GM12892 (cell line): ENCODE results near the gene RNF225. TPM values are rescaled to one million over a fixed set of nuclear protein-coding genes. Genes with fewer than 3 reads are reported as not detected.
A peak's percentile ranks its signal among the peaks of the same experiment; 100 is the strongest.
"Not testable (repeated sequence)": the region's sequence is repeated elsewhere in the genome, so short reads cannot be mapped to it uniquely, and the experiment has no call there.

Experiments used
- DNase-seq: peaks from one replicate; pipeline ENCODE4 v3.0.0; 2011; ENCODE audit not compliant: insufficient read length
- FAIRE-seq: peaks from 2 replicates; lab custom pipeline; 2011; peaks lifted over from hg19 to GRCh38; lab: Jason Lieb, UNC
- POLR2A ChIP-seq: IDR thresholded peaks from 2 replicates; pipeline ENCODE4 v1.6.1; 2011; ENCODE audit warnings: low read depth, low read length, control low read depth
- POLR2AphosphoS5 ChIP-seq: IDR thresholded peaks from 2 replicates; pipeline ENCODE4 v1.6.1; 2011; ENCODE audit warnings: low read depth, low read length, control low read depth
- TAF1 ChIP-seq: IDR thresholded peaks from 2 replicates; pipeline ENCODE4 v1.6.1; 2011; ENCODE audit warnings: low read depth, mild to moderate bottlenecking, control low read depth, low read length, borderline replicate concordance
- polyA plus RNA-seq: library from polyadenylated mRNA; unstranded; fragments of >200 nt; gene quantifications from one replicate; pipeline ENCODE4 v1.2.1, GENCODE V29; 2012; ENCODE audit warnings: missing spikeins, inconsistent platforms; ENCODE audit not compliant: missing spikeins

RNF225 gene
- polyA plus RNA-seq, result not detected

GRCh38 chr19:58395220-58395978 is at the start of gene RNF225:
Gene RNF225, plus strand, starts transcription at chr19:58395656. Its CDS starts 434 bp downstream, at chr19:58396090.
- TF ChIP-seq POLR2A (peak; percentile 77), TAF1 (no peak), POLR2AphosphoS5 (peak; percentile 82)
- FAIRE-seq, result no peak
- no peak for DNase-seq

DNA sequence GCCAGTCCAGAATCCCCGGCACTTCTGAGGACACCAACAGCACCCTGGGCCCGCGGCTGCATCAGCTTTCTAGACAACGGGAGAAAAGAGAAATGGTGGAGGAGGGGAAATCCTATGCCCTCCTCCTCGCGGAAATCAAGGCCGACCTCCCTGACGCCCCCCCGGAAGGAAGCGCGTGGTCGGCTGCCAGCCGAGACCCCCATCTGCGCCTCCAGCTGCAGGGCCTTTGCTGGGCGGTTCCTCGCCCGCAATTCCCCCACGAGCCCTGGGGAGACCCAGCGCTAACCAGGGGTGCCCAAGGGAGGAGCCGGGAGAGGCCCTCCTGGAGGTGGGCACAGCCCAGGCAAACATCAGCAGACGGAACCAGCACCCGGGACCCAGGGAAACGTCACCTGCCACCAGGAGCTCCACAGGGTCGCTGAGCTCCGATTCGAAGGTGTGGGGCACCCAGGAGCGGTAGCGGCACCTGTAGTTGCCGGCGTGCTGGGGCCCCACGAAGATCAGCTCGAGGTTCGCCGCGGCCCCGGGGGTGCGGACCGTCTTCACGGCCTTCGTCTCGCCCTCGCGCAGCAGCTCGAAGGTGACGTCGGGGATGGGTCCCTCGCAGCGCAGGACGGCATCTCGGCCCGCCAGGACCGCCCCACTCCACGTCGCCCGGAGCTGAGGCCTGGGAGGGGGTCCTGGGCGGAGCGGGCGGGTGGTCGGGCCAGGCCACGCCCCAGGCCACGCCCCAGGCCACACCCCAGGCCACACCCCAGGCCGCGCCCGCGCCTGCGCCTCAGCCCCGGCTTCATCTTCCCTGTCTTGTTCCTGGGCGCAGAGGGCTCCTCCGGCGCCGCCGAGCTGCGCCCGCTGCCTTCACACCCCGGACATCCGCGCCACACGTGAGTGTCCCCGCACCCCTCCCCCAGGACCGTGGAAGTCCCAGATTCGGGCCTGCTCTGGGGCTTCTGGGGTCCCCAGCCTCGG is 48.2 kb upstream of the RNF225 start:
- TF ChIP-seq POLR2AphosphoS5 (no peak), POLR2A (peak; percentile 71)
- peak; percentile 96 for FAIRE-seq
- peak; percentile 92 for DNase-seq

DNA sequence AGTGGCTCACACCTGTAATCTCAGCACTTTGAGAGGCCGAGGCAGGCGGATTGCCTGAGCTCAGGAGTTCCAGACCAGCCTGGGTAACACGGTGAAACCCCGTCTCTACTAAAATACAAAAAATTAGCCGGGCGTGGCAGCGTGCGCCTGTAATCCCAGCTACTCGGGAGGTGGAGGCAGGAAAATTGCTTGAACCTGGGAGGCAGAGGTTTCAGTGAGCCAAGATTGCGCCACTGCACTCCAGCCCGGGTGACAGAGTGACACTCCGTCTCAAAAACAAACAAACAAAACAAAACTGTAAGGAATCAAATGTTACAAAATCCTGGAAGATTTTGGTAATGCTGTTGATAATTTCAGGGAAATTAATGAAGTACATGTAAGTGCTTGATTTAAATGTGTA is 47.4 kb upstream of the RNF225 start:
- not testable (repeated sequence) for DNase-seq, FAIRE-seq

DNA sequence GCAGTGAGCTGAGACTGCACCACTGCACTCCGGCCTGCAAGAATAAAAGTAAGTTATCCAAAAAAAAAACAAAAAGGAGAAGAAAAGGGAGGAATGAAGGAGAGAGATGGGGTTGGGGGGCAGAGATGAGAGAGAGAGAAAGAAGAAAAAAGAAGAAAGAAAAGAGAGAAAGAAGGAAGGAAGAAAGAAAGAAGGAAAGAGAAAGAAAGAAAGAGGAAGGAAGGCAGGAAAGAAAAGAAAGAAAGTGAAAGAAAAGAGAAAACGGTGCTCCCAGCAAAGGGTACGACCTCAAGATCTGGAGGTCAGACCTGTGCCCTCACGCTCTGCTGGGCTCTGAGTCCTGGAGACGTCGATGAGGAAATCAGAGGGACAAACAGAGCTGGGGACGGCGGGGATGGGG is 45.9 kb upstream of the RNF225 start:
- FAIRE-seq, result no peak
- no peak for DNase-seq
- TF ChIP-seq TAF1, result no peak
- TF ChIP-seq POLR2AphosphoS5, result no peak
- no peak for TF ChIP-seq POLR2A

- no peak for TF ChIP-seq POLR2AphosphoS5
- no peak for TF ChIP-seq POLR2A
- TF ChIP-seq TAF1, result no peak
- FAIRE-seq (no peak), DNase-seq (no peak)
These were observed 45.2 kb upstream of the RNF225 start for GRCh38 chr19:58350001-58350861.

DNA sequence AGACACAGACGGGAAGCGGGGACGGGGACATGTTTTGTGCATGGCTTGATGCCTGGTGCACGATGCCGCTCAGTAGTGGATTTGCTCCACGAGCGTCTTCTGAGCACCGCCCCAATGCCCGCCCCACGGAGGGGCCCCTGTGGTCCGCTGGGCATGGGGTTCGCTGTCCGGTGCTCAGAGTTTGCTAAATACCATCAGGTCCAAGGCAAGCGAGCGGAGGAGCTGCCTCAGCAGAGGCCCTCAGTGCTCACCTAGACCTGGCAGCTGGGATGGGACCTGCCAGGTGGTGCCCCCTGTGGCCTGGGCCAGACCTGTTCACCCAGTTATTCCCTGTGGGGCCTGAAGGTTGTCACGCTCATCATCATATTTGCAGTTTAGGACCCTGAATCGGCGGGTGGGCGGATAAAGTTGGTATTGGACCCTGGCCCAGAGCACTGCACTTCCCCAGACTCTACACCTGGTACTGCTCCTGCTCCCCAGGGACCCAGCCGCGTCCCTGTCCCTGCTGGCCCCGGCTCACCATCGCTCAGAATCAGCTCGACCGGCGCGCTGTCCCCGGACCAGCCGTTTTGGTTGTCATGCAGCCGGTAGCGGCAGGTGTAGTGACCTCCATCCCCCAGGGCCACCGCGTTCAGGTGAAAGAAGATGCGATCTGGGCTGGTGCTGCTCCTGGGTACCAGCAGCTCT is 44.4 kb upstream of the RNF225 start:
- FAIRE-seq (no peak), DNase-seq (no peak)
- TF ChIP-seq POLR2AphosphoS5 (no peak), TAF1 (no peak), POLR2A (no peak)

- DNase-seq (no peak), FAIRE-seq (no peak)
- TF ChIP-seq TAF1 (no peak), POLR2AphosphoS5 (no peak), POLR2A (no peak)
These were observed 43.9 kb upstream of the RNF225 start for GRCh38 chr19:58351558-58351878.

DNA sequence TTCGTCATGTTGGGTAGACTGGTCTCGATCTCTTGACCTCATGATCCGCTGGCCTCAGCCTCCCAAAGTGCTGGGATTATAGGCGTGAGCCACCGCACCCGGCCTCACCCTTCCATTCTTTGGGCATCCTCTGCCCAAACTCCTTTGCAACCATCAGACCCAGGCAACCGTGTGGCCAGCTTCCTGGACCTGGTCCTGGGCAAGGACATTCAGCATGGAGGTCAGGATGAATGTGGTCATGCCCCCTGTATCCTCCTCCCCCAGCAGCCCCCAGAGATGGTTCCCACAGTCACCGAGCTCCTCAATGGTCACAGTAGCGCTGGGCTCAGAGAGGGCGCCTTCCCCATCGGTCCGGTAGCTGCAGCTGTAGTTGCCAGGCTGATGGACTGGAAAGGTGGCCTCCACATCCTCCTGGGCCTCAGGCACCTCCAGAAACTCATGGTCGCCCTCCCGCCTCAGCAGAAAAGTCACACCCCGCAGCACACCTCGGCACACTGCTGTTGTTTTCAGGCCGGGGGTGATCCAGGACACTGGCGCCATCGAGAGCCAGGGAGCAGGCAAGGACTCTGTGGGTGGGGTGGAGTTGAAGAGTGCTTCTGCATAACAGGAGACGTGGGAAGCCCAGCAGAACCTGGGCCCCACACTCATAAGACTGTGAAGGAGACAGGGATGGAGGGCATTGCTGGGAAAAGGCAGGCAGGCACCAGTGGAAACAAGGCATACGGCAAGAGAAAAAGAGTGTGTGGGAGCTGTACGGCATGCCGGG is 43.3 kb upstream of the RNF225 start:
- DNase-seq (no peak), FAIRE-seq (no peak)
- TF ChIP-seq TAF1 (no peak), POLR2A (no peak), POLR2AphosphoS5 (no peak)

GRCh38 chr19:58352760-58353671 is 42.4 kb upstream of the RNF225 start, which contains the start of gene A1BG:
Gene A1BG, minus strand, starts transcription at chr19:58353492. Its CDS starts 55 bp downstream, at chr19:58353437.
- FAIRE-seq (no peak), DNase-seq (no peak)

More at GRCh38 chr19:58352760-58353671, 42.4 kb upstream of the RNF225 start, which contains the start of gene A1BG:
- TF ChIP-seq POLR2A, result no peak
- TF ChIP-seq TAF1, result no peak
